GM12892 (cell line): ENCODE results near the gene FAM234B.

Source experiments
- POLR2A ChIP-seq: IDR thresholded peaks from 2 replicates; pipeline ENCODE4 v1.6.1; 2011; ENCODE audit warnings: low read depth, low read length, control low read depth
- POLR2AphosphoS5 ChIP-seq: IDR thresholded peaks from 2 replicates; pipeline ENCODE4 v1.6.1; 2011; ENCODE audit warnings: low read depth, low read length, control low read depth
- TAF1 ChIP-seq: IDR thresholded peaks from 2 replicates; pipeline ENCODE4 v1.6.1; 2011; ENCODE audit warnings: low read depth, mild to moderate bottlenecking, control low read depth, low read length, borderline replicate concordance

- no peak for TF ChIP-seq POLR2A
- no peak for TF ChIP-seq POLR2AphosphoS5
- no peak for TF ChIP-seq TAF1
These were observed 44.3 kb downstream of the FAM234B start for GRCh38 chr12:13088496-13088895.
